K562 (cell line): ENCODE measurements around the gene NFKB2. TPM values are rescaled to one million over a fixed set of nuclear protein-coding genes. Genes with fewer than 3 reads are reported as not detected.

Experiments
- DPF2 ChIP-seq: fragments of 450-650 bp; IDR thresholded peaks from 2 replicates; pipeline ENCODE4 v1.6.1; 2016
- E2F3 ChIP-seq: fragments of 250-450 bp; sonication (Bioruptor Pico); IDR thresholded peaks from 2 replicates; pipeline ENCODE4 v1.4.0; 2020; ENCODE audit warnings: mild to moderate bottlenecking
- E2F5 ChIP-seq: sonication (generic); formaldehyde crosslinking; IDR thresholded peaks from 2 replicates; pipeline ENCODE4 v1.8.0; 2022; ENCODE audit warnings: mild to moderate bottlenecking, missing genetic modification reagents
- HLTF ChIP-seq: fragments of 450-650 bp; IDR thresholded peaks from 2 replicates; pipeline ENCODE4 v1.6.1; 2016
- HOMEZ ChIP-seq: fragments of 250-450 bp; sonication (Bioruptor Pico); IDR thresholded peaks from 2 replicates; pipeline ENCODE4 v1.4.0; 2020; ENCODE audit warnings: mild to moderate bottlenecking, moderate library complexity
- KDM4B ChIP-seq, 2 experiments: fragments of 450-650 bp in 1 of 2; sonication (generic) in 1 of 2; IDR thresholded peaks; 2 replicates each; pipeline ENCODE4 v1.6.1; 2016 to 2017; ENCODE audit warnings: borderline replicate concordance in 2 of 2, antibody characterized with exemption in 1 of 2, low read depth in 1 of 2, mild to moderate bottlenecking in 1 of 2
- MXD1 ChIP-seq: fragments of 250-450 bp; sonication (Bioruptor Pico); IDR thresholded peaks from 2 replicates; pipeline ENCODE4 v1.8.0; 2021; ENCODE audit warnings: borderline replicate concordance, mild to moderate bottlenecking, moderate library complexity; ENCODE audit not compliant: poor library complexity, severe bottlenecking
- NCOA1 ChIP-seq: fragments of 450-650 bp; IDR thresholded peaks from 2 replicates; pipeline ENCODE4 v1.6.1; 2016; ENCODE audit warnings: low read depth
- NCOA6 ChIP-seq: fragments of 450-650 bp; IDR thresholded peaks from 2 replicates; pipeline ENCODE4 v1.6.1; 2017; ENCODE audit warnings: mild to moderate bottlenecking
- NR2F6 ChIP-seq: fragments of 450-650 bp; formaldehyde crosslinking; IDR thresholded peaks from 2 replicates; pipeline ENCODE4 v1.4.0; 2020; ENCODE audit warnings: mild to moderate bottlenecking
- RBM25 ChIP-seq: fragments of 200-400 bp; formaldehyde crosslinking; IDR thresholded peaks from 2 replicates; pipeline ENCODE4 v1.6.1; 2018; ENCODE audit warnings: low read length, low read depth, moderate library complexity; ENCODE audit not compliant: severe bottlenecking
- RNF219 ChIP-seq: fragments of 250-450 bp; sonication (Bioruptor Pico); IDR thresholded peaks from 2 replicates; pipeline ENCODE4 v1.5.0; 2022; ENCODE audit warnings: mild to moderate bottlenecking
- SRF ChIP-seq, 2 experiments: fragments of 250-450, 450-650 bp in 1 of 2; sonication (Bioruptor Pico) in 1 of 2; sonication (generic) in 1 of 2; formaldehyde crosslinking; IDR thresholded peaks; 2 replicates each; pipeline versions ENCODE4 v1.5.0 to v1.5.1; 2020 to 2022; ENCODE audit warnings: mild to moderate bottlenecking in 1 of 2, missing genetic modification reagents in 1 of 2
- UBTF ChIP-seq, 2 experiments: IDR thresholded peaks; 2 replicates each; pipeline ENCODE4 v1.6.1; 2012; ENCODE audit warnings: improper control_type of control experiment in 2 of 2, low read depth in 2 of 2, low read length in 2 of 2, borderline replicate concordance in 1 of 2
- YBX1 ChIP-seq: fragments of 450-650 bp; IDR thresholded peaks from 2 replicates; pipeline ENCODE4 v1.7.1; 2016; ENCODE audit warnings: mild to moderate bottlenecking
- ZKSCAN3 ChIP-seq: fragments of 250-450 bp; sonication (Bioruptor Pico); IDR thresholded peaks from 2 replicates; pipeline ENCODE4 v1.4.0; 2020
- ZNF239 ChIP-seq: fragments of 250-450 bp; sonication (Bioruptor Pico); IDR thresholded peaks from 2 replicates; pipeline ENCODE4 v1.4.0; 2020; ENCODE audit warnings: mild to moderate bottlenecking
- ZNF280A ChIP-seq: fragments of 450-650 bp; IDR thresholded peaks from 2 replicates; pipeline ENCODE4 v1.6.1; 2018; ENCODE audit warnings: mild to moderate bottlenecking, low read depth; ENCODE audit not compliant: partially characterized antibody
- ZSCAN29 ChIP-seq: fragments of 450-650 bp; IDR thresholded peaks from 2 replicates; pipeline ENCODE4 v1.6.1; 2017
- polyA plus RNA-seq, 8 experiments: library from polyadenylated mRNA; depleted of rRNA in 4 of 8; stranded (reverse) in 5 of 8; unstranded in 3 of 8; fragments of >200 nt; fragmentation: Nextera tagmentation in 2 of 8; fragmentation: Illumina TruSeq in 1 of 8; extraction: Ambion mirVana in 2 of 8; extraction: Trizol in 1 of 8; gene quantifications; 2 replicates each; pipeline versions ENCODE4 v1.2.1 to v1.2.3, GENCODE V29; 2011 to 2014; ENCODE audit warnings: inconsistent platforms in 1 of 8, missing spikeins in 1 of 8
- total RNA-seq, 7 experiments: library from RNA; depleted of rRNA in 6 of 7; stranded (reverse); fragments of >200 nt in 6 of 7; fragmentation: Illumina TruSeq in 2 of 7; extraction: Trizol in 2 of 7; gene quantifications; 2 replicates each; pipeline versions ENCODE4 v1.2.1 to v1.2.3, GENCODE V29; 2011 to 2021; ENCODE audit warnings: low replicate concordance in 1 of 7

The NFKB2 gene
- total and polyA plus RNA-seq, 9 of the 15 experiments (the other 6 are each of a cell fraction or from before 2014, with no cell fraction given), result 0.07 to 20.3 (median 7.9) TPM

- no peak for TF ChIP-seq HOMEZ (CRISPR knock-in tag)
- peak in 1 of 2 experiments; percentile 65; a peak in 2 of 4 replicates for TF ChIP-seq SRF (CRISPR knock-in tag; IDR thresholded peaks at IDR 0.05)
- TF ChIP-seq UBTF (IDR thresholded peaks at IDR 0.05; ENCODE audit: borderline replicate concordance in 1 of 2, low read depth in 2 of 2, low read length in 2 of 2), result 0 out of 4 replicates have a peak, but pooled peaks of 1 of the 2 experiments have one; percentile 23
- no peak for TF ChIP-seq RBM25
- 0 out of 2 replicates have a peak, but pooled peaks have one; percentile 10 for TF ChIP-seq ZNF239 (CRISPR knock-in tag)
- TF ChIP-seq ZNF280A, result no peak
- no peak for TF ChIP-seq NCOA6
- no peak for TF ChIP-seq NCOA1
- peak; percentile 57 for TF ChIP-seq DPF2
- no peak for TF ChIP-seq NR2F6
- TF ChIP-seq E2F3 (CRISPR knock-in tag), result no peak
- 0 out of 2 replicates have a peak, but pooled peaks have one; percentile 35 for TF ChIP-seq HLTF
- TF ChIP-seq ZKSCAN3, result no peak
- TF ChIP-seq E2F5 (CRISPR knock-in tag), result no peak
- no peak for TF ChIP-seq ZSCAN29
- TF ChIP-seq RNF219 (CRISPR knock-in tag), result no peak
- 0 out of 4 replicates have a peak, but pooled peaks of 1 of the 2 experiments have one; percentile 27 for TF ChIP-seq KDM4B (IDR thresholded peaks at IDR 0.05; ENCODE audit: borderline replicate concordance in 2 of 2, low read depth in 1 of 2)
- no peak for TF ChIP-seq MXD1
- TF ChIP-seq YBX1, result no peak
These were observed 36.9 kb downstream of the NFKB2 start, which contains the start of gene CUEDC2 (continued) for GRCh38 chr10:102432162-102432950.
